Adrenal gland (tissue), 12 donors: ENCODE data around the gene INSL3. TPM values are rescaled to one million over a fixed set of nuclear protein-coding genes. Genes with fewer than 3 reads are reported as not detected.
"Not testable (repeated sequence)": the region's sequence is repeated elsewhere in the genome, so short reads cannot be mapped to it uniquely, and the experiment has no call there.

Experiments used
- DNase-seq, 7 donors: peaks; one replicate each; pipeline ENCODE4 v3.0.0-alpha.2; 2019 to 2020
- H3K27ac ChIP-seq, 5 donors: fragments of 200-600 bp; sonication (generic) in 4 of 5; 1 replicate in 3 of 5; 2 replicates in 2 of 5; pipeline versions ENCODE4 v1.5.1 to v1.8.0; 2016 to 2020; ENCODE audit warnings: mild to moderate bottlenecking in 1 of 5
- H3K27me3 ChIP-seq: fragments of 200-600 bp; 2 replicates; pipeline ENCODE4 v1.8.0; 2021
- H3K36me3 ChIP-seq, 2 donors: fragments of 200-600 bp; replicated peaks in 1 of 2; 1 replicate in 1 of 2; 2 replicates in 1 of 2; pipeline versions ENCODE4 v1.5.1 to v1.8.0; 2018 to 2022
- H3K4me1 ChIP-seq, 2 donors: fragments of 200-600 bp; replicated peaks in 1 of 2; 1 replicate in 1 of 2; 2 replicates in 1 of 2; pipeline versions ENCODE4 v1.5.1 to v1.8.0; 2018 to 2021
- H3K4me3 ChIP-seq, 4 donors: fragments of 200-600 bp; sonication (generic) in 3 of 4; one replicate each; pipeline ENCODE4 v1.5.1; 2016 to 2018
- H3K9me3 ChIP-seq, 3 donors: fragments of 200-600 bp; sonication (generic) in 1 of 3; replicated peaks in 1 of 3; 1 replicate in 2 of 3; 2 replicates in 1 of 3; pipeline versions ENCODE4 v1.5.1 to v1.8.0; 2016 to 2021
- POLR2A ChIP-seq, 2 donors: fragments of 450-650 bp; IDR thresholded peaks; one replicate each; pipeline ENCODE4 v1.6.1; 2017; ENCODE audit warnings: antibody characterized with exemption in 2 of 2, mild to moderate bottlenecking in 2 of 2, moderate library complexity in 1 of 2
- WGBS, 4 donors: extraction: QIAGEN DNeasy Blood & Tissue Kit in 2 of 4; methylation state at CpG; one replicate each; pipeline versions ENCODE4 v1.1.5 to v1.1.7; 2013 to 2017; 5-methylcytosine and 5-hydroxymethylcytosine counted together
- intact Hi-C, 2 donors: fragments of 100-400 bp; cut with DNase I; formaldehyde crosslinking; loops; one replicate each; pipeline versions ENCODE4 v1.14.1 to v1.15.0; 2022 to 2023
- polyA plus RNA-seq, 3 donors: library from polyadenylated mRNA; stranded (reverse); fragments of 200-250 nt in 2 of 3; fragments of 350-450 nt in 1 of 3; fragmentation: Illumina TruSeq in 1 of 3; extraction: RNeasy Lipid Tissue Mini Kit (QIAGEN cat#74804) in 1 of 3; gene quantifications; one replicate each; pipeline ENCODE4 v1.2.3, GENCODE V29; 2013 to 2014
- total RNA-seq, 9 donors: library from RNA; depleted of rRNA in 4 of 9; stranded (reverse); fragments of >200 nt in 4 of 9; fragments of 120-200 nt in 1 of 9; fragmentation: NEBNext Ultra II Directional in 1 of 9; extraction: Animal tissue kit (Norgen Biotek cat#: 25700) in 1 of 9; gene quantifications; one replicate each; pipeline versions ENCODE4 v1.1.0 to v1.2.4, GENCODE V29; 2013 to 2023
- TF ChIP-seq, protein P1 (sequence below), 6 experiments: fragments of 450-650 bp in 4 of 6; fragments of 200-600 bp in 2 of 6; sonication (generic) in 1 of 6; IDR thresholded peaks; 1 replicate in 5 of 6; 2 replicates in 1 of 6; pipeline versions ENCODE4 v1.5.1 to v1.8.0; 2016 to 2021; ENCODE audit warnings: antibody characterized with exemption in 6 of 6, mild to moderate bottlenecking in 2 of 6, moderate library complexity in 1 of 6
- donor health status: healthy with polysubstance abuse.
- donor health status: Bipolar disorder and iron deficiency.
- donor health status: DM: yes; HTN: yes; CAD: no.
- donor health status: DM: no; HTN: no; CAD: no.
- donor health status: DM: no; HTN: no; CAD: no.
- donor health status: DM: yes; HTN: yes; CAD: no.

Gene INSL3
- total and polyA plus RNA-seq, 12 donors, result 0.17 to 0.40 (median 0.28) TPM; not detected in 8

DNA sequence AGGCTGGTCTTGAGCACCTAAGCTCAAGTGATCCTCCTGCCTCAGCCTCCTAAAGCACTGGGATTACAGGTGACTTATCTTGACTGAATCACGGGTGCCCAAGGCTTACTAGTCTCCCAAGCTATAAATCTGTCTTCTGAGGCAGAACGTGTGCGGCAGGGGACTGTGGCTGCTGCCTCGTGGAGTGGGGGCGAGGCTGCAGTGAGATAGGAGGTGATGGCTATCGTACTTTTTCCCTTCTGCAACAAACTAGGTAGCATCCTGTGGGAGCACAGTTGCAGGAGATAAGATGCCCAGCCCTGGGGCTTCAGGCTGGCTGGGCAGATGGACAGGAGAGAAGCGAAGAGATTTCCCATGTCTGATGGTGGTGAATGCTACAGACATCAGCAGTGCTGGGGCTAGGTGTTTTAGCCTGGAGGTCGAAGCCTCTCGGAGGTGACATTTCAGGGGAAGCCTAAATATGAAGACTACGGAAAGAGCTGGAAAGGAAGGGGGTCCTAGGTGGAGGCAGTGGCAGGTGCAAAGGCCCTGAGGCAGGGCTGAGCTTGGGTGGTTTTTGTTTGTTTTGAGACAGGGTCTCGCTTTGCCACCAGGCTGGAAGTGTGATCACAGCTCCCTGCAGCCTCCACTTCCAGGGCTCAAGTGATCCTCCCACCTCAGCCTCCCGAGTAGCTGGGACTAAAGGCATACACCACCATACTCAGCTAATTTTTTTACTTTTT, 19.0 kb downstream of the INSL3 start:
- TF ChIP-seq, protein P1, sequence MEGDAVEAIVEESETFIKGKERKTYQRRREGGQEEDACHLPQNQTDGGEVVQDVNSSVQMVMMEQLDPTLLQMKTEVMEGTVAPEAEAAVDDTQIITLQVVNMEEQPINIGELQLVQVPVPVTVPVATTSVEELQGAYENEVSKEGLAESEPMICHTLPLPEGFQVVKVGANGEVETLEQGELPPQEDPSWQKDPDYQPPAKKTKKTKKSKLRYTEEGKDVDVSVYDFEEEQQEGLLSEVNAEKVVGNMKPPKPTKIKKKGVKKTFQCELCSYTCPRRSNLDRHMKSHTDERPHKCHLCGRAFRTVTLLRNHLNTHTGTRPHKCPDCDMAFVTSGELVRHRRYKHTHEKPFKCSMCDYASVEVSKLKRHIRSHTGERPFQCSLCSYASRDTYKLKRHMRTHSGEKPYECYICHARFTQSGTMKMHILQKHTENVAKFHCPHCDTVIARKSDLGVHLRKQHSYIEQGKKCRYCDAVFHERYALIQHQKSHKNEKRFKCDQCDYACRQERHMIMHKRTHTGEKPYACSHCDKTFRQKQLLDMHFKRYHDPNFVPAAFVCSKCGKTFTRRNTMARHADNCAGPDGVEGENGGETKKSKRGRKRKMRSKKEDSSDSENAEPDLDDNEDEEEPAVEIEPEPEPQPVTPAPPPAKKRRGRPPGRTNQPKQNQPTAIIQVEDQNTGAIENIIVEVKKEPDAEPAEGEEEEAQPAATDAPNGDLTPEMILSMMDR (IDR thresholded peaks at IDR 0.05), result no peak
- TF ChIP-seq POLR2A (IDR thresholded peaks at IDR 0.05), result no peak
- no peak for DNase-seq
- no peaks in the 10 kb centered on the region for H3K9me3 ChIP-seq
- intact Hi-C loops, result no loop called here
- no peaks in the 10 kb centered on the region for H3K4me1 ChIP-seq
- peaks cover 10% of the 10 kb centered on the region for H3K27me3 ChIP-seq
- no peak overlapping the region for H3K27ac ChIP-seq
- no peak overlapping the region for H3K4me3 ChIP-seq
- no peaks in the 10 kb centered on the region for H3K36me3 ChIP-seq
- 47 to 58% (median 52%) methylated on average over 9 to 12 of the region's 12 CpGs for WGBS, 4 donors

DNA sequence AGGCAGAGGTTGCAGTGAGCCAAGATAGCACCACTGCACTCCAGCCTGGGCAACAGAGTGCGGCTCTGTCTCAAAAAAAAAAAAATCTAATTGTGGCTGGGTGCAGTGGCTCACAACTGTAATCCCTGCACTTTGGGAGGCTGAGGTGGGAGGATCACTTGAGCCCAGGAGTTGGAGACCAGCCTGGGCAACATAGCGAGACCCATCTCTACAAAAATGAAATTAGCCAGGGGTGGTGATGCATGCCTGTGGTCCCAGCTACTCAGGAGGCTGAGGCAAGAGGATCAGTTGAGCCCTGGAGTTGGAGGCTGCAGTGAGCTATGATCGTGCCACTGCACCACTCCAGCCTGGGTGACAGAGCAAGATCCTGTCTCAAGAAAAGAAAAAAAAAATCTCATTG, 22.7 kb downstream of the INSL3 start:
- DNase-seq, H3K4me3 ChIP-seq, H3K36me3 ChIP-seq, intact Hi-C loops, H3K27ac ChIP-seq, H3K4me1 ChIP-seq, H3K9me3 ChIP-seq: not testable (repeated sequence)
- 78 to 89% (median 79%) methylated on average over 3 of the region's 3 CpGs for WGBS, 4 donors
- H3K27me3 ChIP-seq, result peaks cover 41% of the 10 kb centered on the region

DNA sequence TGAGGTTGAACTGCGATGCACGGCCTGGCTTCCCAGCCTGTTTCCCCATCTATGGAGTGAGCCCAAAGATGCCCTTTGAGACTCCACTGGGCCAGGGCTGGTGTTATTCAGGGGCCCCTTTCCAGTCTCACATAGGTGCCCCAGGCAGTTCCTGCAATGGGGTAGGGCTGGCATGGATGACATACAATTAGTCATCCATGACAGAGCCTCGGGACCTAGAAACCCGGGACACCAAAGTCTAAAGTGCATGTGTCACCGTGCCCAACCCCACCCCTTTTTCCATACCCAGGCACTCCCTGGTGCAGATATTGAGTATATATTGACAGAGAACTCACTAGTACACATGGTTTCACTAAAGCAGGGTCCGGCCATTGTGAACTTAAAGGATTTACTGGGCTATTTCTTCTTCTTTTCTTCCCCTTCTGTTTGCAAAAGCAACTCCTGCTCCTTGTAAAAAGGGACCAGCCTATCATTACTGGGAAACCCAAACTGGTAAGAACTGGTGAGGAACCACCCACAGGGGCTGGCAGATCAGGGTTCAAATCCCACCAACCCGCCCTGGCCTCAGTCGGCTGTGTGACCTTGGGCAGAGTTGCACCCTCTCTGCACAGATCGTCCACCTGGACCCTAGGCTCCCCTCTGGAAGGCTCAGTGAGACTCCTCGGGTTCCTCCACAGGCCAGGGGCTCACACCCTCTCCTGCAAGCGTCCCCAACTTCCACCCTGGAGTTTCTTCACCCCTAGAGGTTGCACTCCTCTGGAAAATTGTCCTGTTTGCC, 23.7 kb downstream of the INSL3 start:
- intact Hi-C loops, result no loop called here
- WGBS, 4 donors, result 35 to 62% (median 49%) methylated on average over 9 to 11 of the region's 11 CpGs
- Histone ChIP-seq H3K27ac (no peak overlapping the region), H3K4me1 (no peaks in the 10 kb centered on the region), H3K27me3 (peaks cover 43% of the 10 kb centered on the region), H3K4me3 (no peak overlapping the region), H3K9me3 (no peaks in the 10 kb centered on the region), H3K36me3 (no peaks in the 10 kb centered on the region)
- no peak for DNase-seq
- no peak for TF ChIP-seq POLR2A (IDR thresholded peaks at IDR 0.05)
- TF ChIP-seq, protein P1 (IDR thresholded peaks at IDR 0.05), result no peak

DNA sequence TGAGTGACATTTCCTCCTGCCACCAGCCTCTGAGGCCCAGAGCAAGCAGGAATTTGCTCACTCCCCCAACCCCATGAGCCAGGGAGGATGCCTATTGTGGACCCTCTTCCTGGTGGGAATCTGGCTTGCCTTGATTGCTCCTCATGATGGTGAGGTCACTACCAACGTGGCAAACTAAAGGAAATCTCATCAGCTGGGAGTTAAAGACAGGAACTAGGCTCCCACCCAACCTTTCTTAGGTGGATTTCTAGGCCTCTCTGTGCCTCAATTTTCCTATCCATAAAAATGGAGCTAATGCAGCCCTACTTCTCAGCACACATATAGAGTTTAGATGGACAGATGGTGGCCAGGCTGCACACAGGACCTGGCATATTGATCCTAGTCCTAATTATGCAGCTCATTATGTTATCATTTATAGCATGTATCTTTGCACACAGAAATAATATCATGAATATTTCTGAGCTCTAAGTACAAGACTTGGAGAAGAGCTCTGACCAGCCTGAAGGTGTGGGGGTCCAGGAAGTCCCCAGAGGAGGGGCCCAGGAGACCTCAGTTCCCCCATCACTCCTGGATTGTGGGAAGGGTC, 24.4 kb downstream of the INSL3 start:
- H3K27ac ChIP-seq, result no peak overlapping the region
- intact Hi-C loops, result no loop called here
- DNase-seq, result no peak
- no peaks in the 10 kb centered on the region for H3K4me1 ChIP-seq
- 55 to 67% (median 60%) methylated on average over 1 of the region's 1 CpG for WGBS, 4 donors
- peaks cover 43% of the 10 kb centered on the region for H3K27me3 ChIP-seq
- H3K4me3 ChIP-seq, result no peak overlapping the region
- TF ChIP-seq, protein P1 (IDR thresholded peaks at IDR 0.05), result no peak
- TF ChIP-seq POLR2A (IDR thresholded peaks at IDR 0.05), result no peak
- no peaks in the 10 kb centered on the region for H3K36me3 ChIP-seq
- H3K9me3 ChIP-seq, result no peaks in the 10 kb centered on the region
